IPS-20b (cell line): ENCODE results near the gene DSCAM.

Experiments used
- H3K27ac ChIP-seq: one replicate; pipeline ENCODE4 v1.5.1; 2013; ENCODE audit warnings: low read length
- H3K27me3 ChIP-seq: 2 replicates; pipeline ENCODE4 v1.6.1; 2013; ENCODE audit warnings: mild to moderate bottlenecking, low read length, inconsistent platforms; ENCODE audit not compliant: insufficient read depth
- H3K36me3 ChIP-seq: 2 replicates; pipeline ENCODE4 v1.6.1; 2013; ENCODE audit warnings: low read depth, mild to moderate bottlenecking, inconsistent platforms, low read length, moderate library complexity; ENCODE audit not compliant: insufficient read depth
- H3K4me1 ChIP-seq: 2 replicates; pipeline ENCODE4 v1.6.1; 2013; ENCODE audit warnings: mild to moderate bottlenecking, control low read depth, inconsistent platforms, low read length, moderate library complexity; ENCODE audit not compliant: insufficient read depth
- H3K4me3 ChIP-seq: 2 replicates; pipeline ENCODE4 v1.5.1; 2013; ENCODE audit warnings: mild to moderate bottlenecking, low read length, inconsistent platforms
- H3K9ac ChIP-seq: 2 replicates; pipeline ENCODE4 v1.6.1; 2013; ENCODE audit warnings: low read depth, mild to moderate bottlenecking, inconsistent platforms, low read length, moderate library complexity
- H3K9me3 ChIP-seq: 2 replicates; pipeline ENCODE4 v1.6.1; 2013; ENCODE audit warnings: mild to moderate bottlenecking, low read depth, low read length, inconsistent platforms; ENCODE audit not compliant: insufficient read depth

DSCAM gene

GRCh38 chr21:40120940-40121575, 725.9 kb downstream of the DSCAM start:
- Histone ChIP-seq H3K27me3 (no peaks in the 10 kb centered on the region), H3K9me3 (no peaks in the 10 kb centered on the region), H3K4me3 (no peak overlapping the region), H3K4me1 (no peaks in the 10 kb centered on the region), H3K27ac (no peak overlapping the region), H3K9ac (no peak overlapping the region), H3K36me3 (no peaks in the 10 kb centered on the region)

- no peaks in the 10 kb centered on the region for H3K4me1 ChIP-seq
- H3K27ac ChIP-seq, result no peak overlapping the region
- peaks cover 5% of the 10 kb centered on the region; the same call in 1 of the 2 replicates for H3K9me3 ChIP-seq
- H3K9ac ChIP-seq, result no peak overlapping the region
- H3K4me3 ChIP-seq, result no peak overlapping the region
- no peaks in the 10 kb centered on the region for H3K36me3 ChIP-seq
- no peaks in the 10 kb centered on the region for H3K27me3 ChIP-seq
Measured at GRCh38 chr21:40118527-40118926, 728.4 kb downstream of the DSCAM start.

- no peaks in the 10 kb centered on the region for H3K4me1 ChIP-seq
- peaks cover 5% of the 10 kb centered on the region; the same call in 1 of the 2 replicates for H3K9me3 ChIP-seq
- no peak overlapping the region for H3K4me3 ChIP-seq
- H3K9ac ChIP-seq, result no peak overlapping the region
- no peaks in the 10 kb centered on the region for H3K27me3 ChIP-seq
- no peak overlapping the region for H3K27ac ChIP-seq
- no peaks in the 10 kb centered on the region for H3K36me3 ChIP-seq
Measured at GRCh38 chr21:40117236-40117635, 729.7 kb downstream of the DSCAM start.

GRCh38 chr21:40115775-40116174, 731.2 kb downstream of the DSCAM start:
- H3K4me1 ChIP-seq, result no peaks in the 10 kb centered on the region
- H3K36me3 ChIP-seq, result no peaks in the 10 kb centered on the region
- no peak overlapping the region for H3K27ac ChIP-seq
- peaks cover 5% of the 10 kb centered on the region; the same call in 1 of the 2 replicates for H3K9me3 ChIP-seq
- H3K9ac ChIP-seq, result no peak overlapping the region
- no peaks in the 10 kb centered on the region for H3K27me3 ChIP-seq
- H3K4me3 ChIP-seq, result no peak overlapping the region

DNA sequence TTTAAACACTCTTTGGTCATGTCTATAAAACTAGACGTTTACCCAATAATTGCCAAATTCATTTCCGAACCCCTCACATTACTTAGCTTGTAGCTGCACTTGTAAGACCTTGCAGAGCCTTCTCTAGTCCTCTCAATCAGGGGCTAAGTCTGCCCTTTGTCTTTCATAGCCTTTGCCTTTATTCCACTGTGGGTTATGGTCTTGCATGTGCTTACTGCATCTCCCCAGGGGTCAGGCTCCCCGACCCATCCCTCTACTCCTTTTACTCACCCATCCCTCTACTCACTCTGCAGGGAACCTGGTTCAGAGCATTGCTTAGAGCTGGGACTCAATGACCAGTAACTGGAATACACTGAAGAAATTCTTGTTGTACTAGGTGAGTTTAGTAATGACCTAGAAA, 744.3 kb downstream of the DSCAM start:
- Histone ChIP-seq H3K9ac (no peak overlapping the region), H3K4me3 (no peak overlapping the region), H3K27ac (no peak overlapping the region), H3K27me3 (no peaks in the 10 kb centered on the region), H3K9me3 (peaks cover 13% of the 10 kb centered on the region), H3K4me1 (peaks cover 7% of the 10 kb centered on the region; the same call in 1 of the 2 replicates), H3K36me3 (no peaks in the 10 kb centered on the region)

DNA sequence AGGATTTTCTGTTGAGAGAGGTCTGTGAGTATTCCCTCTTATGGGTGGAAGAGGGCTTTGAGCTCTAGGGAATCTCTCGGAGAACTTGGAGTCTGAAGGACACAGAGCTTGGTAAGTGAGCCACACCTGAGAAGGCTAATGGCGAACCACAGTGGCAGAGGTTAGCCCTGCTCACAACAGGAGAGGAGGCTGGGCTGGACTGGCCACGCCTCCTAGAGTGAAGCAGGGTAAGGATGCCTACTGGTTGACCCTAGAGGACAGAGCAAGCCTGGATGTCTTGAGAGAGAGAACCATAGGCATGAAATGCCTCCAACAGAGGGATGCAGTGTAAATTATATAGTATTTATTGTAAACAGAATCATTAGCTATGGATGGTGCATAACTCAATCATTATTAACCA, 747.1 kb downstream of the DSCAM start:
- Histone ChIP-seq H3K36me3 (no peaks in the 10 kb centered on the region), H3K9me3 (no peaks in the 10 kb centered on the region), H3K27me3 (no peaks in the 10 kb centered on the region), H3K9ac (no peak overlapping the region), H3K27ac (no peak overlapping the region), H3K4me3 (no peak overlapping the region), H3K4me1 (peaks cover 7% of the 10 kb centered on the region; the same call in 1 of the 2 replicates)

GRCh38 chr21:40095477-40095876, 751.5 kb downstream of the DSCAM start:
- no peaks in the 10 kb centered on the region; the same call in 1 of the 2 replicates for H3K9me3 ChIP-seq
- no peaks in the 10 kb centered on the region for H3K27me3 ChIP-seq
- H3K27ac ChIP-seq, result no peak overlapping the region
- no peaks in the 10 kb centered on the region for H3K36me3 ChIP-seq
- H3K4me3 ChIP-seq, result no peak overlapping the region
- no peaks in the 10 kb centered on the region for H3K4me1 ChIP-seq
- H3K9ac ChIP-seq, result no peak overlapping the region

- Histone ChIP-seq H3K27me3 (no peaks in the 10 kb centered on the region), H3K36me3 (no peaks in the 10 kb centered on the region), H3K4me3 (no peak overlapping the region), H3K27ac (no peak overlapping the region), H3K9ac (no peak overlapping the region), H3K9me3 (no peaks in the 10 kb centered on the region), H3K4me1 (no peaks in the 10 kb centered on the region)
Measured at GRCh38 chr21:40080385-40080784, 766.6 kb downstream of the DSCAM start.

DNA sequence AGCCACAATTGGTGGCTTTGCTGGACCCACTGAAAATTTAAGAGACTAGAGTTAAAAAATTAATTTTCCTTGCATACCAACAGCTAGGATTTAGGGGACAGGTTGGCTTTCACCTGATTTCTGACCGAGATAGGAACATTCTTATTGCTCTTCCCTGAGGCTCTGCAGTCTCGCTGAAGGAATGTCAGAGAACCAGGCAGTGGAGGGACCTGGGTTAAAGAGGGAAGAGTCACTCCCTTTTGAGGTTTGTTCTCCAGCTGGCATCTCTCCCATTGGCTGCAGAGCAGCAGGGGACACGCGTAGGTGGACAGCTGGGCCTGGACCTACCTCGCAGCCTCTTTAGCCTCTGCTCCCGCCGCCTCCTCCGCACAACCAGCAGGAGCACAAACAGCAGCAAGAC, 772.2 kb downstream of the DSCAM start:
- no peaks in the 10 kb centered on the region for H3K36me3 ChIP-seq
- no peak overlapping the region for H3K9ac ChIP-seq
- no peaks in the 10 kb centered on the region for H3K9me3 ChIP-seq
- H3K4me3 ChIP-seq, result no peak overlapping the region
- no peaks in the 10 kb centered on the region for H3K4me1 ChIP-seq
- H3K27me3 ChIP-seq, result no peaks in the 10 kb centered on the region
- H3K27ac ChIP-seq, result no peak overlapping the region

DNA sequence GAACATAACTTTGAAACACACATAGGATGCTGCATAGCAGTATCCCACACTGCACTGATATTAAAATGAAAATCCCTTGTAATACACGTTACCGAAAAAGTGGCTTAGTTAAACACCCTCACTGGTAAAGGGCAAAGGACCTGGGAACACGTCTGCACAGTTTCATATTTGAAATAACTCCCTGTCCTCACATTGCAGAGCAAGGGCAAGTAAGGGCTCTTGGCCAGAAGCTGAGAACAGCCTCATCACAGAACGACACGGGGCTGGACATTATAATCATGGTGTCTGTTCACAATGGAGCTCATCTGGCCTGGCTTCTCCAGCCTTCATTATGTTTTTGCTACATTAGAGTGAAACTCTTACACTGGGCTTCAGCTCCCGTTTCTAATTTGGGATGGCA, 772.8 kb downstream of the DSCAM start:
- no peaks in the 10 kb centered on the region for H3K36me3 ChIP-seq
- no peak overlapping the region for H3K9ac ChIP-seq
- no peaks in the 10 kb centered on the region for H3K9me3 ChIP-seq
- no peaks in the 10 kb centered on the region for H3K27me3 ChIP-seq
- H3K4me3 ChIP-seq, result no peak overlapping the region
- no peak overlapping the region for H3K27ac ChIP-seq
- no peaks in the 10 kb centered on the region for H3K4me1 ChIP-seq

DNA sequence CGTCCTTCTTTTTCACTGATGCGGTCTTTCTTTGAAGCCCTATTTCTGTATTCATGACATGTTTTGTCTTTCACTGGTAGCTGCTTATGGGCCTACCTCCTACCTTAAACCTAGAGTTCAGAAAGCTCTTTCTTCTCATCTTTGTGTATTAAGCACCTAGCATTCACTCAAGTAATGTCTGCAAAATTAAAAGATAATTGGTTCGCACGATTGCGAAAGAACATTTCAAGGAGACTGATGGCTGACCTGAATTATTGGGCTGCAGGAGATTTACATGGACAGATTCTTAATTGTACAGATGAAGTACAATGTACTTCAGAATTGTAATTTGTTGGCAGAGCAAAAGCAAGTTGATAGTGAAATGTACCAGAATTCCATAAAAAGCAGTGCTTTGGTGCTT, 773.3 kb downstream of the DSCAM start:
- Histone ChIP-seq H3K9ac (no peak overlapping the region), H3K4me1 (no peaks in the 10 kb centered on the region), H3K9me3 (no peaks in the 10 kb centered on the region), H3K27ac (no peak overlapping the region), H3K4me3 (no peak overlapping the region), H3K27me3 (no peaks in the 10 kb centered on the region), H3K36me3 (no peaks in the 10 kb centered on the region)

GRCh38 chr21:40070871-40071270, 776.1 kb downstream of the DSCAM start:
- Histone ChIP-seq H3K9me3 (no peaks in the 10 kb centered on the region), H3K27ac (no peak overlapping the region), H3K4me3 (no peak overlapping the region)

More at GRCh38 chr21:40070871-40071270, 776.1 kb downstream of the DSCAM start:
- Histone ChIP-seq H3K27me3 (no peaks in the 10 kb centered on the region), H3K4me1 (no peaks in the 10 kb centered on the region), H3K9ac (no peak overlapping the region), H3K36me3 (no peaks in the 10 kb centered on the region)
